ENCODE data around the gene CSMD2.

DNA sequence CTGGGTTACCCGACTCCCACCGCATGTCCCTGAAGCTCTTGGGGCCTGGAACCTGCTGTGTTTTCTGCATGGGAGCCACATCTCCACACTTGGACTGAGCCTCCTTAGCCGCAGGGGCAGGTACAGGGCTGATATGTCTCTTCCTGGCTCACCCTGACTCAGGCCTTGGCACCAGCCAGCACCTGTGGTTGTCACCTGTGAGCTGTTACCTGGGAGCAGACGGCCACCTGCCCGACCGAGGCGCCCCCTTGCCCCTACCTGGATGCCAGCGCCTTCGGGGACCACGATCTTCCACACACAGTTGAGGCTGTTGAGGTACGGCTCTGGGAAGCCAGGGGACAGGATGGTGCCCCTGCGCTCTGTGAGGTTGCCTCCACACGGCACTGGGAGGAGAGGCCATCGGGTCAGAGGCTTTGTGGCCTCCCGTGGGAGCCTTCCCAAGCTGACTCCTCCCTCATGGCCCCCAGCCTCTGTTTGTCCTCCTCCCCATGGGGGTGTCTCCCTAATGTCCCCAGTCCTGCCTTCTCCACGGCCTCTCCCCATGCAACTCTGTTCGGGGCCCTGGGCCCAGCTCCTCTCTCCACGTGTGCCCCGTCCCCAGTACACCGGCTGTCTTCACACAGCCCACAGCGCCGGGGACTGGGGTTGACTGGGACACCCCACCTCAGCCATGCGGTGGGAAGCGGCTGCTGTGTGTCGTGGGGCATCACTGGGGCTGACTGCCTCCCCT lies 540.6 kb downstream of the CSMD2 start:
- TF ChIP-seq, protein P1, sequence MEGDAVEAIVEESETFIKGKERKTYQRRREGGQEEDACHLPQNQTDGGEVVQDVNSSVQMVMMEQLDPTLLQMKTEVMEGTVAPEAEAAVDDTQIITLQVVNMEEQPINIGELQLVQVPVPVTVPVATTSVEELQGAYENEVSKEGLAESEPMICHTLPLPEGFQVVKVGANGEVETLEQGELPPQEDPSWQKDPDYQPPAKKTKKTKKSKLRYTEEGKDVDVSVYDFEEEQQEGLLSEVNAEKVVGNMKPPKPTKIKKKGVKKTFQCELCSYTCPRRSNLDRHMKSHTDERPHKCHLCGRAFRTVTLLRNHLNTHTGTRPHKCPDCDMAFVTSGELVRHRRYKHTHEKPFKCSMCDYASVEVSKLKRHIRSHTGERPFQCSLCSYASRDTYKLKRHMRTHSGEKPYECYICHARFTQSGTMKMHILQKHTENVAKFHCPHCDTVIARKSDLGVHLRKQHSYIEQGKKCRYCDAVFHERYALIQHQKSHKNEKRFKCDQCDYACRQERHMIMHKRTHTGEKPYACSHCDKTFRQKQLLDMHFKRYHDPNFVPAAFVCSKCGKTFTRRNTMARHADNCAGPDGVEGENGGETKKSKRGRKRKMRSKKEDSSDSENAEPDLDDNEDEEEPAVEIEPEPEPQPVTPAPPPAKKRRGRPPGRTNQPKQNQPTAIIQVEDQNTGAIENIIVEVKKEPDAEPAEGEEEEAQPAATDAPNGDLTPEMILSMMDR (IDR thresholded peaks at IDR 0.05; ENCODE audit: low read depth, low read length) = no peak
- TF ChIP-seq EZH2phosphoT487 (IDR thresholded peaks at IDR 0.05; ENCODE audit: low read depth) = no peak
